SU-DHL-6 (cell line): Measurements from ENCODE around the gene BCAS3.

Experiments
- CTCF ChIP-seq: fragments of 200-600 bp; sonication (generic); IDR thresholded peaks from one replicate; pipeline ENCODE4 v1.5.1; 2017; ENCODE audit warnings: antibody characterized with exemption, mild to moderate bottlenecking, low read length, moderate library complexity; ENCODE audit not compliant: insufficient read depth, poor library complexity, severe bottlenecking
- EZH2phosphoT487 ChIP-seq: fragments of 200-600 bp; sonication (generic), shearing (Covaris generic); conservative IDR thresholded peaks from 2 replicates; pipeline ENCODE4 v1.6.1; 2018; ENCODE audit warnings: mild to moderate bottlenecking, antibody characterized with exemption, low read length, moderate library complexity, mixed read lengths

GRCh38 chr17:61328351-61328750 lies 650.7 kb downstream of the BCAS3 start:
- no peak for TF ChIP-seq CTCF
- TF ChIP-seq EZH2phosphoT487: no peak
